Gastrocnemius medialis (tissue), 4 donors: ENCODE data around the gene QSOX2. TPM values are rescaled to one million over a fixed set of nuclear protein-coding genes. Genes with fewer than 3 reads are reported as not detected.

Experiments
- ATAC-seq, 2 donors: fragments of 150-250 bp; one replicate each; pipeline ENCODE4 v1.9.1; 2016
- DNase-seq, 2 donors: peaks; one replicate each; pipeline ENCODE4 v3.0.0-alpha.2; 2019
- H3K27ac ChIP-seq, 4 donors: fragments of 200-600 bp; sonication (generic); 1 replicate in 1 of 4; 2 replicates in 3 of 4; pipeline ENCODE4 v1.5.1; 2016 to 2018; ENCODE audit warnings: mild to moderate bottlenecking in 2 of 4, moderate library complexity in 1 of 4
- H3K27me3 ChIP-seq, 3 donors: fragments of 200-600 bp; sonication (generic) in 2 of 3; 1 replicate in 1 of 3; 2 replicates in 2 of 3; pipeline versions ENCODE4 v1.5.1 to v1.6.0; 2016 to 2019; ENCODE audit warnings: mild to moderate bottlenecking in 1 of 3, moderate library complexity in 1 of 3
- H3K36me3 ChIP-seq, 2 donors: fragments of 200-600 bp; sonication (generic) in 1 of 2; one replicate each; pipeline ENCODE4 v1.5.1; 2017 to 2018
- H3K4me1 ChIP-seq, 2 donors: fragments of 200-600 bp; sonication (generic) in 1 of 2; one replicate each; pipeline ENCODE4 v1.5.1; 2016 to 2017; ENCODE audit warnings: mild to moderate bottlenecking in 2 of 2
- H3K4me3 ChIP-seq, 4 donors: fragments of 200-600 bp; sonication (generic) in 3 of 4; 1 replicate in 1 of 4; 2 replicates in 3 of 4; pipeline ENCODE4 v1.5.1; 2016 to 2019; ENCODE audit warnings: mild to moderate bottlenecking in 2 of 4
- H3K9me3 ChIP-seq, 3 donors: fragments of 200-600 bp; sonication (generic) in 2 of 3; 1 replicate in 1 of 3; 2 replicates in 2 of 3; pipeline ENCODE4 v1.5.1; 2016 to 2019
- CTCF ChIP-seq, 5 experiments: fragments of 450-650 bp in 3 of 5; fragments of 200-600 bp in 2 of 5; sonication (generic) in 2 of 5; IDR thresholded peaks in 4 of 5; conservative IDR thresholded peaks in 1 of 5; 1 replicate in 4 of 5; 2 replicates in 1 of 5; pipeline ENCODE4 v1.5.1; 2016 to 2019; ENCODE audit warnings: antibody characterized with exemption in 5 of 5, mild to moderate bottlenecking in 3 of 5, moderate library complexity in 3 of 5
- POLR2A ChIP-seq, 2 donors: fragments of 450-650 bp; IDR thresholded peaks; one replicate each; pipeline ENCODE4 v1.6.1; 2017; ENCODE audit warnings: antibody characterized with exemption in 2 of 2, mild to moderate bottlenecking in 2 of 2, moderate library complexity in 2 of 2
- in situ Hi-C, 4 donors: fragments of 200-750 bp; cut with MboI; loops; one replicate each; pipeline versions ENCODE4 v1.15.0 to v1.8.0; 2017; ENCODE audit warnings: low sequenced_read_pairs in 4 of 4
- intact Hi-C: fragments of 100-400 bp; cut with DNase I; formaldehyde crosslinking; loops from one replicate; pipeline ENCODE4 v1.15.1; 2023; ENCODE audit warnings: low total_unique reads
- total RNA-seq, 4 donors: library from RNA; depleted of rRNA; stranded (reverse); fragments of >200 nt; gene quantifications; one replicate each; pipeline versions ENCODE4 v1.1.0 to v1.2.3, GENCODE V29; 2016

Gene QSOX2
- total RNA-seq, 4 donors from 2014 or later: 3.3 to 5.8 (median 5.2) TPM

DNA sequence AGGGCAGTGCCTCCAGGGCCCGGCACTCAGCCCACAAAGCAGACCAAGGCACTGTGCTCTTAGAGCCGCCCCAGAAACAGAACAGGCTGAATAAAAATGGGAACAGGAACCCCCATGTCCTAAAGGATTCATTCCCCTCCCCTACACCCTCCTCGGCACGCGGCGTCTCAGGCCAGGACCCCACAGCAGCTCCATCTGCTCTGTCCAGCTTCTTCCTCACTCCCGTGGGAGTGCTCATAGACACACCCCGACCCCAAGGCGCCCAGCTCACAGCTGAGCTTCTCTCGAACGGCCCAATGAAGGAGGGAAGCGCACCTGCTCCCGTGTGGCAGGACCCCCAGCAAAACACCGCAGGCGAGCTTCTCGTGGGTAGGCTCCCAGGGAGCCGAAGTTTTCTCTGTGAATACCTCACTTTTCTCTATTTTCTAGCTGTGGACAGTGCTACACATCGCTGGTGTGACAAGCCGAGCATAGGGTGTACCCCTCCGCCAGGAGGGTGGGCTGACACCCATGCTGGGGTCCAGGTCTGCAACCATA lies 15.4 kb upstream of the QSOX2 start:
- TF ChIP-seq POLR2A (IDR thresholded peaks at IDR 0.05) (no peak), CTCF (IDR thresholded peaks at IDR 0.05 in 4 of 5, conservative IDR thresholded peaks at IDR 0.05 in 1 of 5) (no peak)
- in situ Hi-C loops: no loop called here
- DNase-seq: no peak

GRCh38 chr9:136260521-136260920 lies 14.9 kb upstream of the QSOX2 start:
- no peak for DNase-seq
- peaks cover 7 to 14% (median 10%) of the 10 kb centered on the region in 3 donors for H3K27me3 ChIP-seq
- H3K4me3 ChIP-seq: no peak overlapping the region
- in situ Hi-C loops (no loop called here), intact Hi-C loops (no loop called here)
- no peak for ATAC-seq
- H3K4me1 ChIP-seq: no peaks in the 10 kb centered on the region
- TF ChIP-seq POLR2A (IDR thresholded peaks at IDR 0.05) (no peak), CTCF (IDR thresholded peaks at IDR 0.05 in 4 of 5, conservative IDR thresholded peaks at IDR 0.05 in 1 of 5) (no peak)
- H3K9me3 ChIP-seq: no peaks in the 10 kb centered on the region
- no peaks in the 10 kb centered on the region for H3K36me3 ChIP-seq
- no peak overlapping the region for H3K27ac ChIP-seq

More for the DNA sequence above, 15.4 kb upstream of the QSOX2 start:
- intact Hi-C loops: no loop called here
- Histone ChIP-seq H3K9me3 (no peaks in the 10 kb centered on the region), H3K36me3 (no peaks in the 10 kb centered on the region), H3K4me3 (no peak overlapping the region), H3K27me3 (peaks cover 2 to 10% (median 7%) of the 10 kb centered on the region in 3 donors), H3K4me1 (no peaks in the 10 kb centered on the region), H3K27ac (no peak overlapping the region)
- ATAC-seq: no peak

GRCh38 chr9:136259836-136260235 lies 14.2 kb upstream of the QSOX2 start:
- no peaks in the 10 kb centered on the region for H3K4me1 ChIP-seq
- ATAC-seq (no peak), DNase-seq (no peak)
- H3K4me3 ChIP-seq: no peak overlapping the region
- TF ChIP-seq POLR2A (IDR thresholded peaks at IDR 0.05) (no peak), CTCF (IDR thresholded peaks at IDR 0.05 in 4 of 5, conservative IDR thresholded peaks at IDR 0.05 in 1 of 5) (no peak)
- no peaks in the 10 kb centered on the region for H3K36me3 ChIP-seq
- H3K27me3 ChIP-seq: peaks cover 8 to 21% (median 10%) of the 10 kb centered on the region in 3 donors
- in situ Hi-C loops (no loop called here), intact Hi-C loops (no loop called here)
- no peak overlapping the region for H3K27ac ChIP-seq
- H3K9me3 ChIP-seq: no peaks in the 10 kb centered on the region

GRCh38 chr9:136259517-136259813 lies 13.9 kb upstream of the QSOX2 start:
- H3K27ac ChIP-seq: no peak overlapping the region
- H3K27me3 ChIP-seq: peaks cover 8 to 25% (median 12%) of the 10 kb centered on the region in 3 donors
- no peaks in the 10 kb centered on the region for H3K36me3 ChIP-seq
- TF ChIP-seq POLR2A (IDR thresholded peaks at IDR 0.05) (no peak), CTCF (IDR thresholded peaks at IDR 0.05 in 4 of 5, conservative IDR thresholded peaks at IDR 0.05 in 1 of 5) (no peak)
- DNase-seq: no peak
- H3K4me3 ChIP-seq: no peak overlapping the region
- intact Hi-C loops (no loop called here), in situ Hi-C loops (no loop called here)
- H3K4me1 ChIP-seq: no peaks in the 10 kb centered on the region
- H3K9me3 ChIP-seq: no peaks in the 10 kb centered on the region
- ATAC-seq: no peak
